Neural progenitor cell (in vitro differentiated cells): ENCODE results near the gene ABLIM2.

Experiments used
- CTCF ChIP-seq: fragments of 200-600 bp; sonication (generic); IDR thresholded peaks from 2 replicates; pipeline ENCODE4 v1.5.1; 2017; ENCODE audit warnings: antibody characterized with exemption, mild to moderate bottlenecking
- EZH2 ChIP-seq: fragments of 200-600 bp; sonication (generic); IDR thresholded peaks from 2 replicates; pipeline ENCODE4 v1.6.1; 2017; ENCODE audit warnings: antibody characterized with exemption, mild to moderate bottlenecking, moderate library complexity

DNA sequence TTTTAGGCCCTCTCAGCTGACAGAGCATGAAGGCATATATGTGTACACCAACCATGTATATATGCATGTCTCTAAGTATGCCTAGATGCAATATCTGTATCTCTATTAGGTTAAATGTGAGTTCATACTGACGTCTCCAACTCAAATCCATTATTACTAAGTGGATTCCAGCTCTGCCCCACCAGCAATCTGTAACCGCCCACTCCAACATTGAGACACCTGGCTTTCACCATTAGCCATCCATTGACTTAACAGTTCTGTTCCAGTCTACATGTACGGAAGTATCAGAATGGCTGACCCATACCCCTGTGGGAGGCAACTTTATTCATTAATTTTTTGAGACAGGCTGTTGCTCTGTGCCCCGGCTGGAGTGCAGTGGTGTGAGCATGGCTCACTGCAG is 25.4 kb upstream of the ABLIM2 start:
- TF ChIP-seq CTCF (no peak), EZH2 (no peak)
